ENCODE data around the gene ACACB. TPM values are rescaled to one million over a fixed set of nuclear protein-coding genes. Genes with fewer than 3 reads are reported as not detected.

Gene ACACB
- total RNA-seq, 1 experiment from 2014 or later = 26.2 TPM

- Mint-ChIP-seq H3K4me3 (ENCODE audit: unreplicated experiment) (no peak overlapping the region), H3K9me3 (ENCODE audit: unreplicated experiment) (no peaks in the 10 kb centered on the region), H3K4me1 (ENCODE audit: low read depth, unreplicated experiment) (no peaks in the 10 kb centered on the region), H3K27me3 (ENCODE audit: insufficient read depth, unreplicated experiment) (no peaks in the 10 kb centered on the region), H3K36me3 (ENCODE audit: insufficient read depth, unreplicated experiment) (peaks cover 13% of the 10 kb centered on the region), H3K27ac (ENCODE audit: unreplicated experiment) (no peak overlapping the region)
- Histone ChIP-seq H3K27me3 (replicated peaks; ENCODE audit: control insufficient read depth, insufficient read depth, low read length) (no peaks in the 10 kb centered on the region), H3K4me1 (no peaks in the 10 kb centered on the region), H3K4me3 (ENCODE audit: low read depth, low read length) (no peak overlapping the region), H3K36me3 (ENCODE audit: control insufficient read depth, insufficient read depth, low read length) (peaks cover 3% of the 10 kb centered on the region), H3K9me3 (no peaks in the 10 kb centered on the region)
- ChIA-PET CTCF (no interaction called here), POLR2A (no interaction called here)
- TF ChIP-seq CTCF (IDR thresholded peaks at IDR 0.05; ENCODE audit: insufficient read depth in 1 of 2, low read depth in 1 of 2, low read length in 1 of 2, severe bottlenecking in 1 of 2, unreplicated experiment in 1 of 2) = no peak
- no peak for DNase-seq
- intact Hi-C loops (cut with micrococcal nuclease; ENCODE audit: unreplicated experiment) = loop anchor here (10.0 kb wide), 1 partner anchor 77 kb away; the partner anchor contains the start of gene ACACB
- BruUV-seq (replicated peaks) = no TSS peak
Measured at GRCh38 chr12:109191621-109192250, 75.3 kb downstream of the ACACB start.

GRCh38 chr12:109192358-109192757, 76.0 kb downstream of the ACACB start:
- H3K9me3 Mint-ChIP-seq (ENCODE audit: unreplicated experiment) = no peaks in the 10 kb centered on the region
- no peak for TF ChIP-seq CTCF (IDR thresholded peaks at IDR 0.05; ENCODE audit: insufficient read depth in 1 of 2, low read depth in 1 of 2, low read length in 1 of 2, severe bottlenecking in 1 of 2, unreplicated experiment in 1 of 2)
- ChIA-PET CTCF (no interaction called here), POLR2A (no interaction called here)
- Histone ChIP-seq H3K9me3 (no peaks in the 10 kb centered on the region), H3K27me3 (replicated peaks; ENCODE audit: control insufficient read depth, insufficient read depth, low read length) (no peaks in the 10 kb centered on the region), H3K4me3 (ENCODE audit: low read depth, low read length) (no peak overlapping the region), H3K4me1 (peaks cover 4% of the 10 kb centered on the region), H3K36me3 (ENCODE audit: control insufficient read depth, insufficient read depth, low read length) (peaks cover 5% of the 10 kb centered on the region)
- no peak overlapping the region for H3K4me3 Mint-ChIP-seq (ENCODE audit: unreplicated experiment)
- H3K36me3 Mint-ChIP-seq (ENCODE audit: insufficient read depth, unreplicated experiment) = peaks cover 18% of the 10 kb centered on the region
- H3K4me1 Mint-ChIP-seq (ENCODE audit: low read depth, unreplicated experiment) = no peaks in the 10 kb centered on the region
- no peaks in the 10 kb centered on the region for H3K27me3 Mint-ChIP-seq (ENCODE audit: insufficient read depth, unreplicated experiment)
- no peak overlapping the region for H3K27ac Mint-ChIP-seq (ENCODE audit: unreplicated experiment)
- DNase-seq = no peak
- BruUV-seq (replicated peaks) = no TSS peak
- intact Hi-C loops (cut with micrococcal nuclease; ENCODE audit: unreplicated experiment) = loop anchor here (10.0 kb wide), 1 partner anchor 78 kb away; the partner anchor contains the start of gene ACACB

GRCh38 chr12:109193896-109194295, 77.5 kb downstream of the ACACB start:
- no peak for DNase-seq
- no peaks in the 10 kb centered on the region for H3K9me3 ChIP-seq
- no TSS peak for BruUV-seq (replicated peaks)
- Mint-ChIP-seq H3K4me3 (ENCODE audit: unreplicated experiment) (no peak overlapping the region), H3K36me3 (ENCODE audit: insufficient read depth, unreplicated experiment) (peaks cover 28% of the 10 kb centered on the region), H3K27ac (ENCODE audit: unreplicated experiment) (no peak overlapping the region), H3K27me3 (ENCODE audit: insufficient read depth, unreplicated experiment) (no peaks in the 10 kb centered on the region), H3K9me3 (ENCODE audit: unreplicated experiment) (no peaks in the 10 kb centered on the region), H3K4me1 (ENCODE audit: low read depth, unreplicated experiment) (no peaks in the 10 kb centered on the region)
- CTCF ChIA-PET = no interaction called here
- intact Hi-C loops (cut with micrococcal nuclease; ENCODE audit: unreplicated experiment) = loop anchor here (10.0 kb wide), 1 partner anchor 79 kb away; the partner anchor contains the start of gene ACACB
- peaks cover 5% of the 10 kb centered on the region for H3K36me3 ChIP-seq (ENCODE audit: control insufficient read depth, insufficient read depth, low read length)
- no peak overlapping the region for H3K4me3 ChIP-seq (ENCODE audit: low read depth, low read length)
- TF ChIP-seq CTCF (IDR thresholded peaks at IDR 0.05; ENCODE audit: insufficient read depth in 1 of 2, low read depth in 1 of 2, low read length in 1 of 2, severe bottlenecking in 1 of 2, unreplicated experiment in 1 of 2) = no peak
- H3K27me3 ChIP-seq (replicated peaks; ENCODE audit: control insufficient read depth, insufficient read depth, low read length) = no peaks in the 10 kb centered on the region
- peaks cover 11% of the 10 kb centered on the region for H3K4me1 ChIP-seq
- POLR2A ChIA-PET = no interaction called here
